HG02884 (cell line): ENCODE measurements around the gene ABHD15.

ENCODE experiments used
- ATAC-seq: cut with Tn5 transposase; IDR thresholded peaks from one replicate; pipeline ENCODE4 v1.9.1; 2021; ENCODE audit warnings: mild to moderate bottlenecking, moderate library complexity; ENCODE audit not compliant: unreplicated experiment

Gene ABHD15

DNA sequence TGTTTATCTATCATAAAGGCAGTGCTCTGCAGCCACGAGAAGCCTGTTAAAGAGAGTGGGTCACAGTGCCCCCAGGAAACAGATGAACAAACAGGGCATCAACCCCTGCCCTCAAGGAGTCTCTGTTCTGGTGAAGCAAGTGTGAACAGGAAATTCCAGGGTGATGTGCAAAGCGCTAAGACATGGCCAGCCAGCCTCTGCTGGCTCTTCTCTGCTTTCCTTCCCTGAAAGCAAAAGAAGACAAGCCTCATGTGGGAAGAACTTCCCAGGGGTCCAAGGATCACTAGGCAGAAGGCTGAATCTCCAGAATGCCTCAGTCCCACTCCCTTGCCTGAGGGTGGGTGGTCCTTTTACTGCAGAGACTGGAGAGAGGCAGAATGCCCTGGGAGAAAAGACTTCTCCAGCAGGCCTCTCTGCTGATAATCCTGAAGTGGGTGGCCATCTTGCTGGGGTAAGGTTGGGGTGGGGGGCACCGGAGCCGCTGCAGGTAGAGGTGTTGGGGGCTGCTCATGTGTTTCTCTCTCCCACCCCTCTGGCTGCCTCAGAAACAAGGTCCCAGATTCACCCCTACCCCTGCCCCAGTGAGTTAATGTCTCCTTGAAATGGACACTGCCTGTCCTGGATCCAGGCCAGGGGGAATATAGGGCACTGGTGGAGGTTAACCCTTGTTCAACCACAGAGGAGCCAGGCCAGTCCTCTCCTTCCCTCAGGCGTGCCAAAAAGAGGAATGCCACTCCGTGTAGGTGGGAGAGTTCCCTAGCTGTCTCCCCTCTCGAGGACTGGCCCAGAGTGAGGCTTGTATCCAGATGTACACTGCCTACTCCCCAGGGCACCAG, 28.5 kb upstream of the ABHD15 start:
- no peak for ATAC-seq

DNA sequence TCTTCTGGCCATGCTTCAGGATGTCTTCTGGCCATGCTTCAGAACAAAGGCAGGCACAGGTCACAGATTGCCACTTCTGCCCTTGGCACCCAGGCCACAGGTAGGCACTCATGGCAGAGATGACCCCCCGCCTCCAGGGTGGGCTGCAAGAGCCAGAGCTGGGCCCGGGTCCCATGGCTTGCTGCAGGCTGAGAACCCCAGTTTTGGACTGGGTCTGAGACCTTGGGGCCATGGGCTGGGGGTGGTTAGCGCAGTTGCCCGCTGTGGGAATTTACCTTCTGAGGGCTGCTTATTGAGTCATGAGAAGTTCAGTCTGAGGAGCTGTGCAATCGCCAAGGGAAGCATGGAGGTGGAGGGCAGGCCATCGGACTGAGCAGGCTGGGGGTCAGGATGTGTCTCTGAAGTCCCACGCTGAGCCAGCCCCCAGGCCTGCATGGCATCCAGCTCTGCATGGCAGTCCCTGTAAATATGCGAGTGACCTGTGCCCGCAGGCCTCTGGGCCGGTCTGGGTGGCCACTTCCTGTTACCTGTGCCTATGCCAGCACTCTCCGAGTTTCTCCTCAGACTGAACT, 27.8 kb upstream of the ABHD15 start:
- no peak for ATAC-seq

DNA sequence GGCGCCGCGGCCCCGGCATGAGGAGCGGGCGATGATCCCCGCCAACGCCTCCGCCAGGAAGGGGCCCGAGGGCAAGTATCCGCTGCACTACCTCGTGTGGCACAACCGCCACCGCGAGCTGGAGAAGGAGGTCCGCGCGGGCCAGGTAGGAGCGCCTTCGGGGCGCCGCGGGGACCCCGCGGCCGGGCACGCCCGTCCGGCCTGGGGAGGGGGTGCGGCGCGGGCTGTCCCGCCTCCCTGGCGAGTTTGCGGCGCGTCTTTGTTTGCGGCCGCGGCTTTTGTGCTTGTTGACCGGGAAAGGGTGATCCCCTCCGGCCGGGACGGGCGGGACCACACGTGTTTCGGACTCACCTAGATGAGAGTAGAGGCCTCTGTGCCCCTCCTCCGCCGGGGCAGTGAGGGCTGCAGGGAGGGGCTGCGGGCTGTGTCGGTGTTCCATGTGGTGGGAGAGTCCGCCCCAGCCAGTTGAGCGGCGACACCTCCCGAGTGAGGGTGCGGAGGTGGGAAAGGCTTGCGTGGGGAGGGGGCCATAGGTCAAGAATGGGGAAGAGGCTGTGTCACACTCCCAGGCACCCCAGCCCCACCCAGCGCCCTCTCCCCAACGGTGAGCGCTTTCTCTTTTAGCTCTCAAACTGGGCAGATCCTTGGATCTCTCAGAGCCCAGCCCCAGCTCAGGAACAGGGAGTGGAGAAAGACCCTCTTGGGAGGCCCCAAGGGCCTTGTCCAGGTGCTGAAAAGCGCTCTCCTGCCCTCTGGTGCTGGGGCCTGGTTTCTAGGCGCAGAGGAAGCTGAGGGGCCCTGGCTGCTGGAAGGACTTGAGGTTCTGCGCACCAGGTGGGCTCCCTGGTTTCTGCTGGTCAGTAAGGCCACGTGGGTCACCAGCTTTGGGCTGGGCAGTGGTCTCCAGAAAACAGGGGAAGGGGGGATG, 27.0 kb upstream of the ABHD15 start:
- no peak for ATAC-seq

DNA sequence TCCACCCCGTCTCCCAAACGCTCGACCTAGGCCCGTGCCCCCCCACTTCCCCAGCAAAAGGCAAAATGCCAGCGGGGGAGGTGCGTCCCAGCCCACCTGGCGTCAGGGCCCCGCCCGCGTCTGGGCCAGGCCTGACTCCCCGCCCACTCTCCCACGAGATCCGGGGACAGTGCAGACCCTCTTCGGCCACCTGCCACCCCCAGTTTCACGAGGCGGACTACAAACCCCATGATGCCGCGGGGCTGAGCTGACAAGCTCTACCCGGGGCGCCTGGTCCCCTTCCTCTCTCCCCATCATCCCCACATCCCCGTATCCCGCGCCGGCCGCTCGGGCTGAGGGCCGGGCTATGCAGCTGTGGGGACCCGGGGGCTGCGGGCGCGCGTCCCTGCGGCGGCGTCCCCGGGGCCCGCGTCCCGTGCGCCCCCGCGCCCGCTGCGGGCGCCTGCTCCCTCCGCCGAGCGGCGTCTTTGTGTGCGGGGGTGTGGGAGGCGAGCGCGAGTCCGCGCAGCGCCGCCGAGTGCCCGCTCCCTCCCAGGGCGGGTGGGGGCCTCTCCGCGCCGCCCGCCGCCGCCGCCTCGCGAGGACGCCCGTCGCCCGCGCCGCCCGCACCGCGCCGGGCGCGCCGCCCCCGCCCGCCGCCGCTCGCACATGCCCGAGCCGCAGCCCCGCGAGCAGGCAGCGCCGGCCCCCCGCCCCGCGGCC, 26.2 kb upstream of the ABHD15 start, which contains the start of gene ANKRD13B:
Gene ANKRD13B, plus strand, starts transcription at position 283 of the 702 bp plus-strand sequence. CDS start 490 bp downstream, outside the sequence.
- no peak for ATAC-seq

DNA sequence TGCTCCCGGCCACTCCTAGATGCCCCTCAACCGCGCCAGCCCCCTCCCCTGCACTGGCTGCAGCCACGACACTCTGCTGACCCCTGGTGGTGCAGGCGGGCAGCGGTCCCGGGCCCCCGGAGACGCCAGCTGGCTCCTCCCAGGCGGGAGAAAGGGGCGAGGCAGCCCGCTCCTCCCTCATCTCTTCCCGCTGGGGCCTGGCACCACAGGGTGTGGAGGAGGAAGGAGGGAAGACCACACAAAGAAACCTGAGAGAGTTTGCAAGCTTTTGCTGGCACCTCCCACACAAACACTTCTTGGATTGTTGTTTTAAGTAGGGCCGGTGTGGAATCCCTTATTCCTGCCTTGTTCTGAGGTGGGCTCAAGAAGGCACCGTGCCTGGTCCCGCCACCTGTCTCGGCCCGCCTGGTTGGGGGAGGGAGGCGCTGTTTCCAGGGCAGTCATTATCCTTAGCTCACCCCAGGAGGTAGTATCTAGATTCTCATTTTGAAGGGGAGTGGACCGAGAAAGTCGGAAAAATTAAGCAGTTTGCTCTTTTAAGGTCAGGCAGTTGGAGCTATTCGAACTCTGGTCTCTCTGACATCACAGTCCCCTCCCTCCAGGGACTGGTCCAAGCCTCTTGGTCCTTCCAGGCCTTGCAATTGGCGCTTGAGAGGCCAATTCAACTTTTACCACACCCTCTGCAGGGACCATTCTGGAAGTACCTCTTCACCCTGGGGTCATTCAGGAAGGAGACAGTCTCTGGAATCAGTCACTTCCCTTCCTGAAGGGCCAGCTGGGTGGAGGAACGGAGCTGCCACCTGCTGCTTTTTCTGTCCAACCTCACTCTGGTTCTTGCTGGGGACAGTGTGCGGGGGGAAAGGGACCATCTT, 25.1 kb upstream of the ABHD15 start:
- ATAC-seq = no peak

DNA sequence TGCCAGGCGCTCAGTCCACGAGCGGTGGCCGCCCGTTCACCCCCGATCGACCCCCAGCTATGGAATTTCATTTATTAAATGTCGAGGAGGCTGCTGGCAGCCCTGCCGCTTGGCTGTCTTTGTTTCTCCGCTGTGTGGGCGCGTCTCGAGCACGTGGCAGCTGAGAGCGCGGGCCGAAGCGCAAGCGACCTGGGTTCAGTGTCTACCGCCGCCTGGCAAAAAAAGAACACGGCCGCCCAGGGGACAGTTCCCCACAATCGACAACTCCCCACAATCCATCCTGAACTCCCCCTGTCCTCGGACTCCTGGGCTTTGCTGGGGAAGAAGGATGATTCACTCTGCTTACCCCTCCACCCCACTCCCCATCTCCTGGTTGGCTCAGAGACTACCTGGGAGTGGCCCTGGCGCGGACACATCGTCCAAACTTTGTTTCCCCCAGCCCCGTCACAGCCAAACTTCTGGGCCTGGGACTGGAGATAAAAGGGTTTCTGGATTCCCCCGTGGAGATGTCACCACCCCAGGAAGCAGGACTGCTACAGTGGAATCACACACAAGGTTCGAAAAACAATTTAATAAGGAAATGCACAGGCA, 24.4 kb upstream of the ABHD15 start:
- ATAC-seq = no peak

DNA sequence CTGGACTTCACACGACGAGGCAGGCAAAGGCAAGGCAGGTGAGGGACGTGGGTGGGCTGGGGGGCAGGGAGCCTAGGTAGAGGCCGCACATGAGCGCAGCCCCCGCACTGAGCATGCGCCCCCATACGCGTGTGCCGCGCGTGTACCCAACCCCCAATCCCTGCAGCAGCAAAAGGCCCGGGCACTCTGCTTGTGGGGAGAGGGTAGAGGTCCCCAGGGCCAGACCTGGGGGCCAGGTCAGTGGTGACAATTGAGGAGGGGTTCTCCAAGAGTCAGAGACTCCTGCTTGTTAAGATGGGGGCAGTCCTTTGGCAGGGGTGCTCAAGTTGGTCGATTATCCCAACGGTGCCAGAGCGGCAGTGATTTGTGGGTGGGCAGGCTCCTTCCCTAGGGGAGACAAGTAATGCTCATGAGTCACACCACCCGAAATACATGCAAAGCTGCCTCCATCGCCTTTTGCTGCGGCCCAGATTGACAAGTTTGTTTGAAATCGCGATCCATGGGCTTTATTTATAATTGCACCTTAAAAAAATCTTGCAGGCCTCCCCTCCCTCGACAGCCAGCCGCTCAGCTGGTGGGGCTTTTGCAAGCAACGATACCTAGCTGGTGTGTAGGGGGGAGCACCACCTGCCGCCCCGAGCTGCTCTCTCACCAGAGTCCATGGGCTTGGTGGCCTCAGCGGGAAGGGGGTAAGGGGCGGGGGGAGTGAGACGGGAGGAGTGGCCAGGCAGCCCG, 23.7 kb upstream of the ABHD15 start:
- no peak for ATAC-seq

DNA sequence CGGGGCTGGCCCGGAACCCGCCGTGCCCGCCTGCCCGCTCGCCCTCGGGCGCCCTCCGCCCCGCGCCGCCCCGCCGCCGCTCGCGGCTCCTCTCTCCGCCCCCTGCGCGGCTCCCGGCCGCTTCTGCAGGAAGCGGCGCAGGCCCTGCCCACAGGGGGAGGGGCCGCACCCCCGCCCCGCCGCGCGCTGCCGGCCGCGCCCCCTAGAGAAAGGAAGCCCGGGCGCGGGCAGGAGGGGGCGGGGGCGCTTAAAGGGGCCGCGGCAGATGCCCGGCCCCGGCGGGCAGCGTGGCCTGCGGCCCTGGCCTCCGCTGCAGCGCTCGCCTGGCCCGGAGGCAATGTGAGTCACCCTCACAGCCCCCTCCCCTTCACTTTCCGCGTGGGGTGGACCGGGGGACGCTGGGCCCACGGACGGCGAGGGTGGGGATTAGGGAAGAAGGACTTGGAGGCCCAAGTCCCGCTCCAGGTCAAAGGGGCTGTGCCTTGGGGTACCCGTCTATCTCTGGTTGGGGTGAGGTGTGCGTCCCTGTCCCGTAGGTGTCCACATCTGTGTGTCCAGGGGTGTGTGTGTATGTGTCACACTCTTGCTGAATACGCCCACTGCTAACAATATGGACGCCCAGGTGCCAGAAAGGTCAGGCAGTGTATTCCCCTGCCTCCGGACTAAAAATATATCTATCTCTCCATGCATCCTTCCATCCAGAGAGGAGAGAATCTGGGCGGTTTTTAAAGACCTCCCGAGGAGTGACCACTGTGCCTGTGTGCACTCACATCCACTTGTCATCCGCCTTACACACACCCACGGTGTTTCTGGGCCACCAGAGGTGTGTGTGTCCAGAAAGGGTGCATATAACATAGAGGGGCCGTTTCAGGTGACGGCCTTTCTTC, 22.9 kb upstream of the ABHD15 start, which contains the start of gene GIT1:
Gene GIT1, minus strand, starts transcription at position 125 of the 887 bp plus-strand sequence. CDS start 270 bp downstream, outside the sequence.
- ATAC-seq = no peak

DNA sequence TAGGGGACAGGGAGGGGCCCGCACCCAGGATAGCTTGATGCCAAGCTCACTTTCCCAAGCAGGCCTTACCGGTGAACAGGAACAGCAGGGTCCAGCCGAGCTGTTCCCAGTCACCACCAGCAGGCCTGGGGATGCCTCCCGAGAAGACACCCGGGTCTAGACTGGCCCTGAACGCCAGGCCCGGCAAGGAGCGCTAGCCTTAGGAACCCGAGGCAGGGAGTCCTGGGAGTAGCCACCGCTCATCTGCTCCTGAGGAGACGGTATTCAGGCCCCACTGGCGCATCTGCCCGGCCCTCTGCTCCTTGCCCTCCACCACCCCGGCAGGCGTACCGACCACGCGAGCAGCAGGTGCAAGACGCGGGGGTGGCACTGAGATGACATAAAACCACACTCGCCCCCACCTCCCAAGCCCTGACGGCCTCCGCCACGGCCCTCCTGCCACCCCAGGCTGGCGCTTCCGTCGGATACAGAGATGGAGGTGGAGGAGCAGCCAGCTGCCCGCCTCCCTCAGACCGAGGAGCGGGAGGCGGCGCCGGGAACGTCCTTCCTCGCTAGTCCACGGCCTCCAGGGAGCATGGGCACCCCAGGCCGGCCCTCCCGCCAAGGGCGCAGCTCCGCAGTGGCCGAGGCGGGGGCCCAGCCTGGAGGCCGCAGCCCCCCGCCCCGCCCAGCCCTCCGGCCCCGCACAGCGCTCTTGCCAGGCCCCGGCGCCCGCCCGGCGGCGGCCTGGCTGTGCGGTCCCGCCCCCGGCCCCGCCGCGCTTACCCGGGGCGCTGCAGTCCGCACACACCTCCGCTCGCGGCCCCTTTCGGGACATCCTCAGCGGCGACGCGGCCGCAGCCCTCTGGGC, 21.9 kb upstream of the ABHD15 start:
- no peak for ATAC-seq

DNA sequence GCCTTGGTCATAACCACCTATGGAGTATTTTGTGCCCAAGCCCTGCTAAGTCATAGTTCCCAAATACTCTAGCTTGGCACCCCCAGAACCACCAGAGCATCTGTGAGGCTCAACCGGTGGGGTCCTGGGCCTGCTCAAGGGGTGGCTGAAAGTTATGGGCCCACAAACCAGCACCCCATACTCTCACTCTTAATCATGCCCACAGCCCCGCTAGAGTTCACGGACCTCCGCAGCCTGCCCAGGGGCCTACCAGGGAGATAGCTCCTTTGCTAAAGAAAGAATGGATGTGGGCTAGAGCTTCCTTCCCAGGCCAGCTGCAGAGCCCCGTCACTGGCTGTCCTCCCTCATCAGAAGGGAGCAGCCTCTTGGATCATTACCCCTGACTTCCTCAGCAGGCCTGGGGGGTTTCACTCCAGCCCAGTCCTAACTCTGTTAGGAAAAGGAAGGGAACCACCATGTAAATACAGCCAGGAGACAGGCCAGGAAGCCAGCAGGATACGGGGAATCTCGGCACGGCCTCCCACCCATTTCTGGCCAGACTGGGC, 21.3 kb upstream of the ABHD15 start:
- ATAC-seq = no peak

DNA sequence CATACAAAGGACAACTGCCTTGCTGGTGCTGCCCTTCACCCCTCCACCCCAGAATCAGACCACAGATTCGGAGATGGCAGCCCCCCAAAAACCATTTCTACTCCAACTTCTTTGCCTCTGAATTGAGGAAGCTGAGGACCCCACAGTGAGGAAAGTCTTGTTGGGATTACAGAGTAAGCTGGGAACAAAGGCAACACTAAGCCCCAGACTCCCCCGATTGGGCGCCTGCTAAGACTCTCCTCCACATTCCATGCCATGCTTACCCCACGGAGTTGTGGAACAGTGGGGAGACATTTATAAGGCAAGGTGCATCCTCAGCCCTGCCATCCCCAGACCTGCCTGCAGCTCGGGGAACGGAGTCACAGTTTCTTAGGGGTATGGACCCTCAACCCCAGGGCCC, 20.8 kb upstream of the ABHD15 start:
- no peak for ATAC-seq

DNA sequence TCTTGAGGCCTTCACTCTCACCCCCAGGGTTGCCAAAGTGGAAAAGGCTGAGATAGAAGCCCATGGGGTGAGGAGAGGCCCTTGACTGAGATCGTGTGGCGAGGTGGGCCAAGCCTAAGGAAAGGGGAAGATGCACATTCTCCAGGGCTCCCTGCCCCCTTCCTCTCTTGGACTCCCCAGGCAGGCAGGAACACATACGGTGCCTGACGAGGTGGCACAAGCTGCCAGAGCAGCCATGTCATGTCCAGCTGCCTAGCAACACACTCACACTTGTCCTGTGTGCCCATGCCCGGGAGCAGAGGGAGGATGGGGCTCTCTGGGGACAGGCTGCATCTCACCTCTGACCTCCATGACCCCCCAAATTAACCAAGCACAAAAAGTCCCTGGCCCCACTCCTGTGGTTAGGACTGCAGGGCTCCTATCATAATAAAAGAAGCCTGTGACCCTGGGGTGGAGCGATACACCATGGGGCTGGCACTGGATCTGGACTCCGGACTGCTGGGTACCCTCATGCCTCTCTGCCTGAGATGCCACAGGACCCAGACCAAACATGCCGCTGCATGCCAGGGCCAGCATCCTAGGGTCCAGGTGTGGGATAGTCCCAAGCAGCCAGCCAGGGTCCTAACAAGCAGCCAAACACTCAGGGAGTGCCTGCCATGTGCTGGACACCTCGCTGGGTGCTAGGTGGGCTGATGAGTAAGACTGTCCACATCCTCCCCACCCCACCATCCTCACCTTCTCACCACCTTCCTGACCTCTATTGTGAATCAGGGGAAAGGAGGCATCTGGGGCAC, 20.0 kb upstream of the ABHD15 start:
- ATAC-seq = no peak

DNA sequence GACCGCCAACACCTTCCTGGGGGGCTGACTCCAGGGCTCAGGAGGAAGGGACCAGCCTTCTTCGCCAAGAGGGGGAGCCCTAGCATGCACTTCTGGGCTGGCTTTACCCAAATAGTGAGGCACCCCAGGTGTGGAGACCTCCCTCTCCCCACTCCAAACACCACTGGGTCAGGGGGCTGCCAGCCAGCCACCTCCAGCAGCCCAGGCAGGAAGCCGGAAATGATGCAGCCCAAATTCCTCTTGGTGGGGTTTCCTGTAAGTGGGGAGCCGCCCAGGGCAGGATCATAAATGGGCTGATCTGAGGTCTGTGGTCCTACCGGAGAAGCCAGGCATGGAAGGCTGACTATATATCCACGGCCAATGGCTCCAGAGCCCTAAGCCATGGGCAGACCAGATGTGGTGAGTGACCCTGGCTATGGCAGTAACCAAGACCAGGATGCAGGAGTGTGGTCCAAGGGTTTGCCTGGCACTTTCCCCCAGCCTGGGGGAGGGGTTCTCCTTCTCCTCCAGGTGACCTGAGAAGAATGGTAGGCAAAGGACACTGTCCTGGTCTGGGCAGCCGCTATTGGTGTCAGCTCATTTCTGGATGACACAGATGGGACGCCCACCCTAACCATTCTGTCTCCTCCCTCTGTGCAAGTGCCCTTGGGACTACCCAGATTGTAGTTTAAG, 18.4 kb upstream of the ABHD15 start:
- no peak for ATAC-seq

DNA sequence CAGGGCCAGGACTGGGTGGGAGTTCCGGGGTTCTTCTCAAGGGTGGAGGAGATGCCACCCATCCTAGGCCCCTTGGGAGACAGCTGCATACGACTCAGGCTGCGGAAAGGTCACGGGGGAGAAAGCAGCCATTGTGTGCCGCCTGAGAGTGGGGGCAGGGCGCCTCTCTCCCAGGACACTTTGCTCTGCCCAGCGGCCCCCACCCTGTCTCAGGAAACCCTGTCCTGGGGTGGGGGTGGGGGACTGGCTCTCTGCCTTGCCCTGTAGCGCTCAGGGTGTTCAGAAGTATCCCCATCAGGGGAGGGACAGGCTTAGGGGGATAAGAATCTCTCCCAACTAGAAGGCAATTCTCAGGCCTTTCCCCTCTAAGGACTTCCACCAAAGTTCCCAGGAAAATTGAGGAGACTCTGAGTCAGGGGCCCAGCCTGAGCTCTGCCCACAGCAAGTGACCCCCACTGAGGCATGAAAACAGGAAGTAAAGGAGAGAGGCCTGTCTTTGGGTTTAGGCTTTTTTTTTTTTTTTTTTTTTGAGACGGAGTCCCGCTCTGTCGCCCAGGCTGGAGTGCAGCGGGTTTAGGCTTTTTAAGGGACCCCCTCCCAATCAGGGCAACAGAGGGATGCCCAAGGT, 17.7 kb upstream of the ABHD15 start:
- no peak for ATAC-seq
